GM18498 (cell line): ENCODE measurements around the gene ZNF2.
"Not testable (repeated sequence)": the region's sequence is repeated elsewhere in the genome, so short reads cannot be mapped to it uniquely, and the experiment has no call there.

Source experiments
- ATAC-seq: cut with Tn5 transposase; IDR thresholded peaks from one replicate; pipeline ENCODE4 v1.9.1; 2021; ENCODE audit warnings: mild to moderate bottlenecking, moderate library complexity; ENCODE audit not compliant: unreplicated experiment

ZNF2 gene

GRCh38 chr2:95165371-95166064, at the start of gene ZNF2:
Gene ZNF2, plus strand, starts transcription at chr2:95165809. Its CDS starts 10,418 bp downstream, at chr2:95176227.
- ATAC-seq: peak; percentile 94

- no peak for ATAC-seq
These were observed 44.6 kb upstream of the ZNF2 start for GRCh38 chr2:95121093-95121406.

GRCh38 chr2:95121407-95122196, 44.0 kb upstream of the ZNF2 start, which contains the start of gene MRPS5:
Gene MRPS5, minus strand, starts transcription at chr2:95121808. Its CDS starts 17 bp downstream, at chr2:95121791.
- peak; percentile 93 for ATAC-seq

- peak; percentile 3 for ATAC-seq
These were observed 43.4 kb upstream of the ZNF2 start for GRCh38 chr2:95122197-95122551.

- no peak for ATAC-seq
These were observed 26.9 kb upstream of the ZNF2 start for GRCh38 chr2:95138702-95139101.

GRCh38 chr2:95143838-95144237, 21.8 kb upstream of the ZNF2 start:
- no peak for ATAC-seq

- ATAC-seq: no peak
These were observed 16.1 kb upstream of the ZNF2 start for GRCh38 chr2:95149397-95149984.

- no peak for ATAC-seq
These were observed 7.2 kb upstream of the ZNF2 start for GRCh38 chr2:95158441-95158840.

GRCh38 chr2:95158891-95159619, 6.6 kb upstream of the ZNF2 start:
- ATAC-seq: peak; percentile 63

- ATAC-seq: peak; percentile 94
These were observed 5.7 kb upstream of the ZNF2 start, which contains the start of gene ZNF514 for GRCh38 chr2:95159690-95160449. Gene ZNF514, minus strand, starts transcription at chr2:95159848. Its CDS starts 6,595 bp downstream, at chr2:95153253.

GRCh38 chr2:95165030-95165370, 609 bp upstream of the ZNF2 start:
- peak; percentile 13 for ATAC-seq

- ATAC-seq: peak; percentile 25
These were observed 605 bp downstream of the ZNF2 start for GRCh38 chr2:95166065-95166763.

- no peak for ATAC-seq
These were observed 6.3 kb downstream of the ZNF2 start for GRCh38 chr2:95171902-95172301.

GRCh38 chr2:95174031-95174542, 8.5 kb downstream of the ZNF2 start:
- ATAC-seq: no peak

- no peak for ATAC-seq
These were observed 13.8 kb downstream of the ZNF2 start for GRCh38 chr2:95179451-95179850.

GRCh38 chr2:95181774-95182173, 16.2 kb downstream of the ZNF2 start:
- no peak for ATAC-seq

GRCh38 chr2:95185197-95185596, 19.6 kb downstream of the ZNF2 start:
- no peak for ATAC-seq

GRCh38 chr2:95185973-95186372, 20.4 kb downstream of the ZNF2 start:
- no peak for ATAC-seq

GRCh38 chr2:95192956-95193355, 27.3 kb downstream of the ZNF2 start:
- not testable (repeated sequence) for ATAC-seq

- ATAC-seq: no peak
These were observed 38.3 kb downstream of the ZNF2 start for GRCh38 chr2:95203911-95204310.
